CD14-positive monocyte (primary cell): ENCODE measurements around the gene GALNT10. TPM values are rescaled to one million over a fixed set of nuclear protein-coding genes. Genes with fewer than 3 reads are reported as not detected.

ENCODE experiments used
- DNase-seq, 3 donors: peaks; one replicate each; pipeline ENCODE4 v3.0.0-alpha.2; 2011 to 2022
- H2AFZ ChIP-seq: 2 replicates; pipeline ENCODE4 v1.6.0; 2012; ENCODE audit warnings: mild to moderate bottlenecking, low read depth, low read length, inconsistent platforms; ENCODE audit not compliant: insufficient read depth, poor library complexity, severe bottlenecking
- H3K27ac ChIP-seq, 2 donors: 1 replicate in 1 of 2; 2 replicates in 1 of 2; pipeline ENCODE4 v1.5.1; 2012 to 2013; ENCODE audit warnings: low read length in 2 of 2, control low read depth in 1 of 2, inconsistent platforms in 1 of 2, low read depth in 1 of 2, mild to moderate bottlenecking in 1 of 2
- H3K27me3 ChIP-seq, 2 donors: one replicate each; pipeline versions ENCODE4 v1.6.0 to v1.6.1; 2011 to 2013; ENCODE audit warnings: low read length in 2 of 2; ENCODE audit not compliant: control insufficient read depth in 2 of 2, insufficient read depth in 2 of 2
- H3K36me3 ChIP-seq, 2 donors: replicated peaks in 1 of 2; 1 replicate in 1 of 2; 2 replicates in 1 of 2; pipeline versions ENCODE4 v1.5.1 to v1.6.1; 2012 to 2013; ENCODE audit warnings: low read length in 2 of 2, control low read depth in 1 of 2, inconsistent platforms in 1 of 2, mild to moderate bottlenecking in 1 of 2; ENCODE audit not compliant: insufficient read depth in 2 of 2, control insufficient read depth in 1 of 2
- H3K4me1 ChIP-seq, 2 donors: 1 replicate in 1 of 2; 2 replicates in 1 of 2; pipeline versions ENCODE4 v1.5.1 to v1.6.1; 2012 to 2013; ENCODE audit warnings: low read length in 2 of 2, control low read depth in 1 of 2, inconsistent platforms in 1 of 2, mild to moderate bottlenecking in 1 of 2, moderate library complexity in 1 of 2; ENCODE audit not compliant: insufficient read depth in 2 of 2, control insufficient read depth in 1 of 2
- H3K4me2 ChIP-seq: replicated peaks from 2 replicates; pipeline ENCODE3; 2012; ENCODE audit warnings: low read length, moderate library complexity, mild to moderate bottlenecking; ENCODE audit not compliant: poor library complexity, severe bottlenecking; ENCODE audit errors: extremely low read depth
- H3K4me3 ChIP-seq, 3 experiments: fragments of 200-600 bp in 1 of 3; sonication (generic) in 1 of 3; replicated peaks in 1 of 3; 1 replicate in 2 of 3; 2 replicates in 1 of 3; pipeline ENCODE4 v1.5.1; 2011 to 2013; ENCODE audit warnings: low read length in 3 of 3, mild to moderate bottlenecking in 3 of 3, control low read depth in 2 of 3, low read depth in 2 of 3, inconsistent platforms in 1 of 3, moderate library complexity in 1 of 3
- H3K79me2 ChIP-seq: 2 replicates; pipeline ENCODE4 v1.6.0; 2012; ENCODE audit warnings: mild to moderate bottlenecking, control low read depth, inconsistent platforms, low read length, moderate library complexity; ENCODE audit not compliant: insufficient read depth
- H3K9ac ChIP-seq: 2 replicates; pipeline ENCODE4 v1.6.0; 2017; ENCODE audit warnings: low read length, mild to moderate bottlenecking; ENCODE audit not compliant: insufficient read depth, poor library complexity, severe bottlenecking
- H3K9me3 ChIP-seq, 2 donors: replicated peaks in 1 of 2; 1 replicate in 1 of 2; 2 replicates in 1 of 2; pipeline versions ENCODE4 v1.5.1 to v1.6.1; 2012 to 2013; ENCODE audit warnings: low read length in 2 of 2, control low read depth in 1 of 2; ENCODE audit not compliant: control insufficient read depth in 1 of 2, insufficient read depth in 1 of 2
- H4K20me1 ChIP-seq: 2 replicates; pipeline ENCODE4 v1.6.0; 2012; ENCODE audit warnings: mild to moderate bottlenecking, low read length, control low read depth, moderate library complexity; ENCODE audit not compliant: insufficient read depth
- H3K27ac Mint-ChIP-seq, 7 donors: one replicate each; pipeline ENCODE4 v1.8.0; 2020; ENCODE audit warnings: mild to moderate bottlenecking in 7 of 7, mixed read lengths in 7 of 7, moderate library complexity in 6 of 7, inconsistent platforms in 2 of 7
- H3K27me3 Mint-ChIP-seq, 3 donors: one replicate each; pipeline ENCODE4 v1.8.0; 2021 to 2022; ENCODE audit warnings: low read depth in 3 of 3, mild to moderate bottlenecking in 3 of 3, mixed read lengths in 3 of 3, moderate library complexity in 3 of 3, inconsistent platforms in 1 of 3
- H3K36me3 Mint-ChIP-seq, 2 donors: one replicate each; pipeline ENCODE4 v1.8.0; 2020; ENCODE audit warnings: mixed read lengths in 2 of 2, inconsistent platforms in 1 of 2, mild to moderate bottlenecking in 1 of 2
- H3K4me1 Mint-ChIP-seq: one replicate; pipeline ENCODE4 v1.8.0; 2020; ENCODE audit warnings: mild to moderate bottlenecking, mixed read lengths
- H3K4me3 Mint-ChIP-seq, 2 donors: one replicate each; pipeline ENCODE4 v1.8.0; 2020; ENCODE audit warnings: mild to moderate bottlenecking in 2 of 2, mixed read lengths in 2 of 2, moderate library complexity in 1 of 2
- H3K9me3 Mint-ChIP-seq, 7 donors: one replicate each; pipeline ENCODE4 v1.8.0; 2020 to 2022; ENCODE audit warnings: mixed read lengths in 7 of 7, mild to moderate bottlenecking in 6 of 7, moderate library complexity in 6 of 7, inconsistent platforms in 2 of 7
- CTCF ChIP-seq: fragments of 200-600 bp; IDR thresholded peaks from one replicate; pipeline ENCODE4 v1.8.0; 2022; ENCODE audit warnings: antibody characterized with exemption, mild to moderate bottlenecking
- WGBS: methylation state at CpG from one replicate; pipeline ENCODE4 v1.1.5; 2013; ENCODE audit warnings: missing lambda C conversion rate; ENCODE audit not compliant: insufficient coverage; 5-methylcytosine and 5-hydroxymethylcytosine counted together
- intact Hi-C, 2 donors: fragments of 100-400 bp; cut with micrococcal nuclease; formaldehyde crosslinking; loops; one replicate each; pipeline versions ENCODE4 v1.15.0 to v1.15.1; 2023
- polyA plus RNA-seq, 3 donors: library from polyadenylated mRNA; depleted of rRNA in 1 of 3; unstranded in 2 of 3; stranded (reverse) in 1 of 3; fragments of 300-500 nt in 2 of 3; fragments of >200 nt in 1 of 3; fragmentation: Illumina TruSeq in 2 of 3; gene quantifications; 1 replicate in 2 of 3; 2 replicates in 1 of 3; pipeline ENCODE4 v1.2.3, GENCODE V29; 2012 to 2021

GALNT10 gene
- polyA plus RNA-seq, 3 donors: 6.2 to 11.6 (median 7.3) TPM

DNA sequence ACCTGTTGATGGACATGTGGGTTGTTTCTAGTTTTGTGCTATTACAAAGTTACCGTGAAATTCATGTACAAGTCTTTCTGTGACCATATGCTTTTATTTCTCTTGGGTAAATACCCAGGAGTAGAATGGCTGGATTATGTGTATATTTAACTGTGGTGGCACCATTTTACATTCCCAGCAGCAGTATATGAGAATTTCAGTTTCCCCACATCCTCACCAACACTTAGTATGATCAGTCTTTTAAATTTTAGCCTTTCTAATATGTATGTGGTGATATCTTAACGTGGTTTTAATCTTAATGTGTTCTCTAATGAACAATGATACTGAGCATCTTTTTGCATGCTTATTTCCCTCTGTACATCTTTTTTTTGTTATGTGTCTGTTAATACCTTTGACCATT is 36.6 kb downstream of the GALNT10 start:
- no CpG with 5 or more reads among the region's 2 CpGs for WGBS
- intact Hi-C loops: no loop called here
- Histone ChIP-seq H3K27me3 (no peaks in the 10 kb centered on the region), H3K4me2 (no peak overlapping the region), H3K79me2 (no peaks in the 10 kb centered on the region), H3K9me3 (peaks cover 3 to 8% of the 10 kb centered on the region in 2 donors), H3K36me3 (peaks cover 0 to 7% of the 10 kb centered on the region in 2 donors), H3K4me1 (peaks cover 2 to 6% of the 10 kb centered on the region in 2 donors), H3K9ac (no peak overlapping the region), H3K4me3 (no peak overlapping the region), H3K27ac (no peak overlapping the region), H4K20me1 (no peaks in the 10 kb centered on the region), H2AFZ (no peak overlapping the region)
- Mint-ChIP-seq H3K9me3 (peaks cover 11 to 23% (median 17%) of the 10 kb centered on the region in 7 donors), H3K4me1 (peaks cover 23% of the 10 kb centered on the region), H3K4me3 (no peak overlapping the region), H3K27me3 (no peaks in the 10 kb centered on the region), H3K27ac (no peak overlapping the region), H3K36me3 (peaks cover 15 to 28% of the 10 kb centered on the region in 2 donors)
- no peak for DNase-seq
- no peak for TF ChIP-seq CTCF

DNA sequence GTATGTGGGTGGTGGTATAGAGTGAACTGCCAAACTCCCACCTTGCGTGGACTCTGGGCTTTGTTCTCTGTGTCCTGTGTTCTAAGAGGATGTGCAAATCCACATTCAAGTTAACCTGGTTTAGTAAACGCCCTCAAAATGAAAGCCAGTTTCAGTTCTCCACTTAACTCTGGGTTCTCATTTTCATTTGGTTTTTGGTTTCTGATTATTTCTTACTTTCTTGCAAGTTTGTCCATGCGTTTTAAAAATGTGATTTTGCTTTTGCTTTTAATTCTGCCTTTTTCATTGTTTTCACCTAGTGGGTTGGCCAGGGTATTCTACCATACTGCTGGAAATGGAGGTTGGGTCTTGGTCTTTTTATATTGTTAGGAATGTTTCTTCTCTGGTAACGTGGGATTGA is 38.2 kb downstream of the GALNT10 start:
- Histone ChIP-seq H3K36me3 (peaks cover 0 to 7% of the 10 kb centered on the region in 2 donors), H3K4me1 (peaks cover 2 to 6% of the 10 kb centered on the region in 2 donors), H4K20me1 (no peaks in the 10 kb centered on the region), H2AFZ (no peak overlapping the region), H3K9ac (no peak overlapping the region), H3K27ac (peak overlapping the region in 1 of 2 donors; percentile 49), H3K4me3 (peak overlapping the region in 2 of 3 experiments; percentile 16 to 31), H3K9me3 (peaks cover 3 to 8% of the 10 kb centered on the region in 2 donors), H3K4me2 (peak overlapping the region; percentile 44), H3K79me2 (no peaks in the 10 kb centered on the region), H3K27me3 (no peaks in the 10 kb centered on the region)
- peak overlapping the region; percentile 63 to 82 for H3K4me3 Mint-ChIP-seq
- H3K36me3 Mint-ChIP-seq: peaks cover 17 to 23% of the 10 kb centered on the region in 2 donors
- H3K27me3 Mint-ChIP-seq: no peaks in the 10 kb centered on the region
- 0% methylated on average over 1 of the region's 4 CpGs for WGBS
- DNase-seq: peak in 1 of 3 donors; percentile 2
- TF ChIP-seq CTCF: no peak
- intact Hi-C loops: no loop called here
- peaks cover 11 to 26% (median 17%) of the 10 kb centered on the region in 7 donors for H3K9me3 Mint-ChIP-seq
- peaks cover 19% of the 10 kb centered on the region for H3K4me1 Mint-ChIP-seq
- H3K27ac Mint-ChIP-seq: peak overlapping the region in 5 of 7 donors; percentile 7 to 75 (median 50)
